Breast epithelium (tissue), 4 donors: ENCODE measurements around the gene ADM2. TPM values are rescaled to one million over a fixed set of nuclear protein-coding genes. Genes with fewer than 3 reads are reported as not detected.

Source experiments
- DNase-seq, 2 donors: peaks; one replicate each; pipeline ENCODE4 v3.0.0-alpha.2; 2019; ENCODE audit warnings: low spot score in 2 of 2
- H3K27ac ChIP-seq, 2 donors: fragments of 200-600 bp; sonication (generic) in 1 of 2; one replicate each; pipeline ENCODE4 v1.5.1; 2016 to 2019; ENCODE audit warnings: mild to moderate bottlenecking in 1 of 2
- H3K27me3 ChIP-seq, 2 donors: fragments of 200-600 bp; sonication (generic) in 1 of 2; one replicate each; pipeline versions ENCODE4 v1.5.1 to v1.6.0; 2017 to 2019; ENCODE audit warnings: control low read depth in 1 of 2, mild to moderate bottlenecking in 1 of 2
- H3K36me3 ChIP-seq: fragments of 200-600 bp; one replicate; pipeline ENCODE4 v1.5.1; 2019
- H3K4me1 ChIP-seq, 2 donors: fragments of 200-600 bp; sonication (generic); one replicate each; pipeline ENCODE4 v1.5.1; 2016 to 2019; ENCODE audit warnings: control low read depth in 1 of 2
- H3K4me3 ChIP-seq, 3 donors: fragments of 200-600 bp; sonication (generic); 1 replicate in 2 of 3; 2 replicates in 1 of 3; pipeline ENCODE4 v1.5.1; 2016 to 2019; ENCODE audit warnings: mild to moderate bottlenecking in 3 of 3, moderate library complexity in 2 of 3
- H3K9me3 ChIP-seq, 2 donors: fragments of 200-600 bp; sonication (generic) in 1 of 2; one replicate each; pipeline ENCODE4 v1.5.1; 2016 to 2019; ENCODE audit warnings: control low read depth in 1 of 2
- POLR2A ChIP-seq: fragments of 450-650 bp; IDR thresholded peaks from one replicate; pipeline ENCODE4 v1.6.1; 2016; ENCODE audit warnings: antibody characterized with exemption, mild to moderate bottlenecking, moderate library complexity
- POLR2AphosphoS5 ChIP-seq, 3 donors: sonication (generic); formaldehyde crosslinking; IDR thresholded peaks; one replicate each; pipeline ENCODE4 v1.6.1; 2017; ENCODE audit warnings: antibody characterized with exemption in 3 of 3
- intact Hi-C: fragments of 100-400 bp; cut with DNase I; formaldehyde crosslinking; loops from one replicate; pipeline ENCODE4 v1.15.1; 2023; ENCODE audit warnings: low total_unique reads
- total RNA-seq, 3 donors: library from RNA; depleted of rRNA; stranded (reverse); fragments of >200 nt; gene quantifications; one replicate each; pipeline ENCODE4 v1.1.0, GENCODE V29; 2016
- TF ChIP-seq, protein P1 (sequence below), 3 donors: fragments of 450-650 bp; IDR thresholded peaks; one replicate each; pipeline ENCODE4 v1.5.1; 2016 to 2017; ENCODE audit warnings: antibody characterized with exemption in 3 of 3, mild to moderate bottlenecking in 3 of 3, moderate library complexity in 3 of 3

ADM2 gene
- total RNA-seq, 3 donors from 2014 or later: 0.59 to 0.98 TPM; not detected in 1

DNA sequence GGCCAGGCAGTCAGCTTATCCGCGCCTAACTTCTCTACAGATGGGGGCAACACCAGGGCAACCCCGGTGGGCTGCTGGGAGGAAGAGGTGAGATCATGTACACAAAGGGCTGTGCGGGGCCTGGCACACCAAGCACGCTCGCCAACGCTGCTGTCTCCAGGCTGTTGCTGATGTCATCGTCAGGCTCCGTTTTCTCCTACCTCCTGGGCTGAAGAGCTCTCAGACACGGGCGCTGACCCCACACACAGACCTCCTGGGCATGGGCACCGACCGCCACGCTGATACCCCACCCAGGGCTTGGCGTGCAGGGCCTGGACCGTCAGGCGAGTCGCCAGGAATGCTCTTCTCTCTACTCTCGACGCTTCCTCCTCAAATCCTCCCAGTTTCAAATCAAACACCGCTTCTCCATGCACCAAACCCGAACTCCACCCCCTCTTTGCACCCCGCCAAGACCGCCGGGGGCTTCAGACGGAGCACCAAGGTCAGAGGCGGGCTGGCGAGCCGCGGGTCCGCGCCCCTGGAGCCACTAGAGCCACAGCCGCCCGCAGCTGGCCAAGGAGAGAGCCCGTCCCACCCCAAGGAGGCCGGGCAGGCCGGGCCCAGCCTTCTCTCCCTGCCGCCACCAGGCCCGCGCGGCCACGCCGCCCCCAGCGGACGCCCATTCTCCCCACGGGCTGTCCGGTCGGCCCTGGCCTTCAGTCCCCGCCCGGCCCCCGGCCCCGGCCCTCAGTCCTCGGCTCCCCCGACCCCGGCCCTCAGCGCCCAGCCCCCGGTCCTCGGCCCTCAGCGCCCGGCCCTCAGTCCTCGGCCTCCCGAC is 7.3 kb upstream of the ADM2 start:
- Histone ChIP-seq H3K36me3 (no peaks in the 10 kb centered on the region), H3K27me3 (no peaks in the 10 kb centered on the region), H3K4me1 (peaks cover 16 to 45% of the 10 kb centered on the region in 2 donors), H3K4me3 (peak overlapping the region; percentile 74 to 89 (median 86)), H3K27ac (peak overlapping the region; percentile 86 to 89), H3K9me3 (no peaks in the 10 kb centered on the region)
- intact Hi-C loops: no loop called here
- TF ChIP-seq POLR2AphosphoS5 (IDR thresholded peaks at IDR 0.05) (no peak), POLR2A (no peak)
- TF ChIP-seq, protein P1, sequence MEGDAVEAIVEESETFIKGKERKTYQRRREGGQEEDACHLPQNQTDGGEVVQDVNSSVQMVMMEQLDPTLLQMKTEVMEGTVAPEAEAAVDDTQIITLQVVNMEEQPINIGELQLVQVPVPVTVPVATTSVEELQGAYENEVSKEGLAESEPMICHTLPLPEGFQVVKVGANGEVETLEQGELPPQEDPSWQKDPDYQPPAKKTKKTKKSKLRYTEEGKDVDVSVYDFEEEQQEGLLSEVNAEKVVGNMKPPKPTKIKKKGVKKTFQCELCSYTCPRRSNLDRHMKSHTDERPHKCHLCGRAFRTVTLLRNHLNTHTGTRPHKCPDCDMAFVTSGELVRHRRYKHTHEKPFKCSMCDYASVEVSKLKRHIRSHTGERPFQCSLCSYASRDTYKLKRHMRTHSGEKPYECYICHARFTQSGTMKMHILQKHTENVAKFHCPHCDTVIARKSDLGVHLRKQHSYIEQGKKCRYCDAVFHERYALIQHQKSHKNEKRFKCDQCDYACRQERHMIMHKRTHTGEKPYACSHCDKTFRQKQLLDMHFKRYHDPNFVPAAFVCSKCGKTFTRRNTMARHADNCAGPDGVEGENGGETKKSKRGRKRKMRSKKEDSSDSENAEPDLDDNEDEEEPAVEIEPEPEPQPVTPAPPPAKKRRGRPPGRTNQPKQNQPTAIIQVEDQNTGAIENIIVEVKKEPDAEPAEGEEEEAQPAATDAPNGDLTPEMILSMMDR (IDR thresholded peaks at IDR 0.05): no peak
- DNase-seq: no peak

DNA sequence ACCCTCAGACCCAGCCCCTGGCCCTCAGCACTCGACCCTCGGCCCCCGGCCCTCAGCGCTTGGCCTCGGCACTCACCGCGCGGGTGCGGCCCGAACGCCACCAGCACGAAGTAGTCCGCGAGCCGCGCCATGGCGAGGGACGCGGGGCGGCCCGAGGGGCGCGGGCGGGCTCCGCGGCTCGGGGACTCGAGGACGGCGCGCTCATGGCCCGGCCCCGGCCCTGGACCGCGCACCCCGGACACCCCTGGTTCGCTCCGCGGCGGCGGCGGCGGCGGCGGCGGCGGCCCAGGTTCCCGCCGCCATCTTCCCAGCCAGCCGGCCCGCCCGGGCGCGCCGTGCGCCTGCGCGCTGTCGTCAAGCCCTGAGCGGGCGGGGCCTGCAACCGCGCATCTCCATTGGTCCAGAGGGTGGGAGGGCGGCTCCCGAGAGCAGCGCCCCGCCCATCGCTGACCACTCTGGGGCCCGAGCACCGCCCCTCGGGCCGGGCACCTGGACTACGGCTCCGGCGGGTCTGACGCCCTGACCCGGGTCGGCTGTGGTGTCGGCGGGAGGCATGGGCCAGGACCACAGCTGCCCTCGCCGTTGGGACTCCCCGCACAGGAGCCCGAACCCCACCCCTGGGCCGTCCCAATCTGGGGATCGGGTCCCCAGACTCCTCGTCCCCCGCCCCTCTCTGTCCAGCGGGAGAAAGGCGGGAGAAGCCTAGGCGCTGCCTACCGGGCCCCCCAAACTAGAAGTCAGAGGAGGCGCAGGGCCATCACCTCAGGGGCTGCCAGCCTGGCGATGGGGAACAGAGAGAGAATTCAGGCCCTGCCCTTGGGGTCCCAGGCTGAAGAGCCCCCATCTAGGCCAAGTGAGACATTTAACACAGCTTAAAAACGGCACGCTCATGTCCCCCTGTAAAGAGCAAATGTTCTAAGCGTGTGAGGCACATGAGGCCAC is 6.4 kb upstream of the ADM2 start, which contains the start of gene SBF1:
TSS of gene SBF1 (minus strand) at position 326 of the 942 bp plus-strand sequence. CDS start at position 131, 195 bp downstream.
- Histone ChIP-seq H3K4me1 (peaks cover 13 to 37% of the 10 kb centered on the region in 2 donors), H3K36me3 (no peaks in the 10 kb centered on the region), H3K9me3 (no peaks in the 10 kb centered on the region), H3K27me3 (no peaks in the 10 kb centered on the region), H3K27ac (peak within 1 kb of the TSS; percentile 86 to 89), H3K4me3 (peak within 1 kb of the TSS; percentile 74 to 89 (median 86))
- TF ChIP-seq POLR2AphosphoS5 (IDR thresholded peaks at IDR 0.05) (peak in 1 of 3 donors; percentile 52), POLR2A (no peak)
- DNase-seq: peak; percentile 88
- intact Hi-C loops: no loop called here

DNA sequence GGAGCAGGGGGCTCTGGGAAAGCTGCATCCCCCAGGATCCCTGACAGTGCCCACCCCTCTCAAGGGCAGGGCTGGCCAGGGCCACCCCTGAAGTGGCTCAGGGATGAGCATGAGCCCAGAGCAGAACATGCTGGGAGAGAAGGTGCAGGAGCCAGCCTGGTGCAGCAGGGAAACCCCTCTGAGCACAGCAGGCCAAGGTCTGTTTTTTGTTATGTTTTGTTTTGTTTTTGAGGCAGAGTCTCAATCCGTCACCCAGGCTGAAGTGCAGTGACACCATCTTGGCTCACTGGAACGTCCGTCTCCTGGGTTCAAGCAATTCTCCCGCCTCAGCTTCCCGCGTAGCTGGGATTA is 5.7 kb upstream of the ADM2 start:
- Histone ChIP-seq H3K36me3 (no peaks in the 10 kb centered on the region), H3K4me1 (peaks cover 7 to 30% of the 10 kb centered on the region in 2 donors), H3K4me3 (peak overlapping the region; percentile 74 to 89 (median 86)), H3K27me3 (no peaks in the 10 kb centered on the region), H3K9me3 (no peaks in the 10 kb centered on the region), H3K27ac (no peak overlapping the region)
- TF ChIP-seq POLR2A (no peak), POLR2AphosphoS5 (IDR thresholded peaks at IDR 0.05) (no peak)
- TF ChIP-seq, protein P1 (IDR thresholded peaks at IDR 0.05): no peak
- DNase-seq: no peak
- intact Hi-C loops: no loop called here

DNA sequence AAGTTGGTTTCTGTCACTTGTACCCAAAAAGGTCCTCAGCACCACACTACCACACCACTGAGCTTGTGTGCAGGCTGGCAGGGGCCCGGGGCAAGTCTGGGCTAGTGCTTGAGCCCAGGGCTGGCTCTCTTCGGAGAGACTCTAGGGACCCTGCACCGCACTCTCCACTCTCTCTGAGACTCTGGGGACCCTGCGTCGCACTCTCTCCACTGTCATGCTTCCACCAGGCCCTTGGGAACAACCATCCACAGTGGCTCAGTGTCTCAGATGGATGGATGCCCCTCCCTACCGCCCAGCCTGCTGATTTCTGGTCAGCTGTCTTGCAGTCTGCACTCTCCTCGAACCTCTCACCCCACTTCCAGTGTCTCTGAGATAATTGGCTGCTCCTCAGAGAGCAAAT is 4.5 kb upstream of the ADM2 start:
- DNase-seq: no peak
- Histone ChIP-seq H3K27me3 (peaks cover 6 to 8% of the 10 kb centered on the region in 2 donors), H3K9me3 (no peaks in the 10 kb centered on the region), H3K36me3 (no peaks in the 10 kb centered on the region), H3K4me1 (peaks cover 15 to 21% of the 10 kb centered on the region in 2 donors), H3K27ac (no peak overlapping the region), H3K4me3 (no peak overlapping the region)
- TF ChIP-seq, protein P1 (IDR thresholded peaks at IDR 0.05): no peak
- TF ChIP-seq POLR2AphosphoS5 (IDR thresholded peaks at IDR 0.05) (no peak), POLR2A (no peak)
- intact Hi-C loops: no loop called here

DNA sequence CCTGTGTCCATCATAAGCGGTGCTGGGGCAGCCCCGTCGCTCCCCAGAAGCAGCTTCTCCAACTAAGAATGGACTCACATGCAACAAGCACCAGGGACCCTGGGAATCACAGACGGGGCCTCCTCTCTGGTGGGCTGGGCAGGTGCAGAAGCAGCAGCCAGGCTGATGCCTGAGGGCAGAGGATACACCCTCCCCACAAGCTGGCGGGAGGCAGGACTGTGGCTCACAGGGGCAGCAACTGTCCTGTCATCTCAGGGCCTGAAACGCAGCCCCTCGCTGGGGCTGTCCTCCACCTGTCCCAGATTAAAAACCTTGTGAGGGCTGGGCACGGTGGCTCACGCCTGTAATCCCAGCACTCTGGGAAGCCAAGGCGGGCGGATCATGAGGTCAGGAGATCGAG is 3.4 kb upstream of the ADM2 start:
- H3K9me3 ChIP-seq: no peaks in the 10 kb centered on the region
- H3K4me1 ChIP-seq: peaks cover 12 to 14% of the 10 kb centered on the region in 2 donors
- no peak for DNase-seq
- intact Hi-C loops: no loop called here
- no peak overlapping the region for H3K27ac ChIP-seq
- TF ChIP-seq, protein P1 (IDR thresholded peaks at IDR 0.05): no peak
- TF ChIP-seq POLR2A: no peak
- no peak for TF ChIP-seq POLR2AphosphoS5 (IDR thresholded peaks at IDR 0.05)
- no peak overlapping the region for H3K4me3 ChIP-seq
- H3K36me3 ChIP-seq: no peaks in the 10 kb centered on the region
- H3K27me3 ChIP-seq: peaks cover 8 to 12% of the 10 kb centered on the region in 2 donors
